Activated CD4-positive, alpha-beta T cell treated with anti-CD3 and anti-CD28 coated beads, Interleukin-2, amount 10 ng/mL, durations not matched to agents 7 days and 5 days (primary cell): Measurements from ENCODE around the gene SYCP2. TPM values are rescaled to one million over a fixed set of nuclear protein-coding genes. Genes with fewer than 3 reads are reported as not detected.
"Not testable (repeated sequence)": the region's sequence is repeated elsewhere in the genome, so short reads cannot be mapped to it uniquely, and the experiment has no call there.

Experiments used
- CTCF ChIA-PET: fragments of 350-600 bp; sonication (Branson Sonifier 250); formaldehyde crosslinking; loops from one replicate; lab custom pipeline; 2021; ENCODE audit warnings: antibody characterized with exemption; lab: Charles Lee
- POLR2A ChIA-PET: fragments of 350-600 bp; sonication (Branson Sonifier 250); formaldehyde crosslinking; loops from one replicate; lab custom pipeline; 2021; ENCODE audit warnings: antibody characterized with exemption; lab: Charles Lee
- DNase-seq: peaks from one replicate; pipeline ENCODE4 v3.0.0-alpha.2; 2020
- H3K27ac Mint-ChIP-seq: one replicate; pipeline ENCODE4 v1.8.0; 2021; ENCODE audit warnings: mild to moderate bottlenecking, moderate library complexity, mixed read lengths
- H3K27me3 Mint-ChIP-seq: one replicate; pipeline ENCODE4 v1.8.0; 2021; ENCODE audit warnings: mixed read lengths
- H3K36me3 Mint-ChIP-seq: one replicate; pipeline ENCODE4 v1.8.0; 2021; ENCODE audit warnings: low read depth, mixed read lengths
- H3K4me1 Mint-ChIP-seq: one replicate; pipeline ENCODE4 v1.8.0; 2021; ENCODE audit warnings: mixed read lengths
- H3K4me3 Mint-ChIP-seq: one replicate; pipeline ENCODE4 v1.8.0; 2021; ENCODE audit warnings: mild to moderate bottlenecking, moderate library complexity, mixed read lengths
- H3K9me3 Mint-ChIP-seq: one replicate; pipeline ENCODE4 v1.8.0; 2021; ENCODE audit warnings: mixed read lengths
- total RNA-seq, 2 experiments: library from RNA; stranded (reverse); gene quantifications; one replicate each; pipeline ENCODE4 v1.2.3, GENCODE V29; 2021

Gene SYCP2
- total RNA-seq, 2 experiments from 2014 or later, result 7.6 to 9.1 TPM

DNA sequence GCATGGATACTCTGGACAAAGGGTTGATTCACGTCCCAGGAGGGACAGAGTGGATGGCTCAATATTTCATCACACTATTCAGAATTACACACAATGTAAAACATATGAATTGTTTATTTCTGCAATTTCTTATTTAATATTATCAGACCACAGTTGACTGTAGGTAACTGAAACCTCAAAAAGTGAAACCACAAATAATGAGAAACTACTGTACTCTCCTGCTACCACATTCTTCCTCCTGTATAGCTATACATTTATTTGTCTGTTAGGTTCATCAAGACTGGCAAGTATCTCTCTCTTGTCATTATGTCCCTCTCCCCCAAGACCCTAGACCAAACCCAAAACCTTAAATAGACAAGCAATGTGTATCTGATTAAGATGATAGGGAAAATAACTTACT, 60.0 kb downstream of the SYCP2 start:
- Mint-ChIP-seq H3K4me3 (no peak overlapping the region), H3K9me3 (no peaks in the 10 kb centered on the region), H3K27ac (no peak overlapping the region), H3K4me1 (peaks cover 2% of the 10 kb centered on the region), H3K36me3 (no peaks in the 10 kb centered on the region), H3K27me3 (no peaks in the 10 kb centered on the region)
- ChIA-PET CTCF (no interaction called here), POLR2A (no interaction called here)
- no peak for DNase-seq

DNA sequence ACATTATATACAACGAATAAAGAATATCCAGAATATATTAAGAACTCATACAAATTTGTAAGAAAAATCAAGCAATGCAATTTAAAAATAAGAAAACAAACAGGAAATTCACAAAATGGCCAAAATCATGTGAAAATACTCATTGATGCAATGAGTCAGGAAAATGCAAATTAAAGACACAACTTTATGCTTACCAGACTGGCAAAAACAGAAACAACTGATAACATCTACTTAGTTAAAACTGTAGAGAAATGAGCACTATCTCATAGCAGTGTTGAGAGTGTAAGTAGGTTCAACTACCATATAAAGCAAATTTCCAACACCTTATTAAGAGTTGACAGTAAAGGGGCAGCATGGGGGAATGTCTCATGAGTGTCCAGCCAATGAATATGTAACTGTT, 62.3 kb downstream of the SYCP2 start:
- peaks cover 2% of the 10 kb centered on the region for H3K4me1 Mint-ChIP-seq
- peaks cover 3% of the 10 kb centered on the region for H3K27me3 Mint-ChIP-seq
- no peak overlapping the region for H3K4me3 Mint-ChIP-seq
- no peak overlapping the region for H3K27ac Mint-ChIP-seq
- no peak for DNase-seq
- H3K9me3 Mint-ChIP-seq, result no peaks in the 10 kb centered on the region
- POLR2A ChIA-PET, result no interaction called here
- CTCF ChIA-PET, result no interaction called here
- H3K36me3 Mint-ChIP-seq, result no peaks in the 10 kb centered on the region

DNA sequence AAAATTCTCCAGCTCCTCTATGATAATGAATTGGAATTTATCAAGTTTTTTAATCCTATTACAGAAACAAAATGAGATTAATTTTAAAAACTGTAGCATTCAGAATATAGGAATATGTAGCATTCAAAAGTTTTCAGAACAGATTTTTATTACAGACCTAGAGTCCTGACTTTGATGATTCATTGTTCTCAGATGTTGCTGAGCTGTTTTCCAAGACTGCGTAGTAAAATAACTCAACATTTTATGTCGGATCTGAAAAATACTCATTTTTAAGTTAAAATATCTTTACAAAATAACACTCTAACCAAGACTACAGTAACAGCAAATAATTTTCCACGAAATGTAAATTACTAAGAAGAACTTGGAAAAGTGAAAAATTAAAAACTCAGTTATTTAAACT, 67.1 kb downstream of the SYCP2 start:
- ChIA-PET POLR2A (no interaction called here), CTCF (interaction anchor here (1.0 kb wide), 1 partner anchor 67 kb away, joined by 3 read pairs; the partner anchor contains the start of gene SYCP2)
- no peak overlapping the region for H3K27ac Mint-ChIP-seq
- H3K9me3 Mint-ChIP-seq, result no peaks in the 10 kb centered on the region
- H3K4me1 Mint-ChIP-seq, result no peaks in the 10 kb centered on the region
- H3K4me3 Mint-ChIP-seq, result no peak overlapping the region
- H3K27me3 Mint-ChIP-seq, result peaks cover 5% of the 10 kb centered on the region
- H3K36me3 Mint-ChIP-seq, result no peaks in the 10 kb centered on the region
- no peak for DNase-seq

DNA sequence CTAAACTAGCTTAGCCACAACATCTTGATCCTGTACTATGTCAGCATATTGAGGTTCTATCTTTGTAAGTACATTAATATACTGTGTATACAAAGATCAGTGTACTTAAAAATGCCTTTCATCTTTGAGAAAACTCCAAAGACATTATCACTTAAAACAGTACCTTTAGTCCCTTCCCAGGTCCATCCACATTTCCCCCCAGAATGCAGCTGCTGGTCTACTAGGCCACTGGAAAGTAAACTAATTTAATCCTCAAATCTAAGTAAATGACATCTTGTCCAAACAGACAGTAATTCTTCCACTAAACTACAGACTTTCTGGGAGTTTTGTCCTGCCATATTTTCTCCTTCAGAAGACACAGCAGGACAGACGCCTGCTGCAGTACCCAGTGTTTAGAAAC, 68.7 kb downstream of the SYCP2 start:
- H3K4me1 Mint-ChIP-seq, result no peaks in the 10 kb centered on the region
- CTCF ChIA-PET, result no interaction called here

DNA sequence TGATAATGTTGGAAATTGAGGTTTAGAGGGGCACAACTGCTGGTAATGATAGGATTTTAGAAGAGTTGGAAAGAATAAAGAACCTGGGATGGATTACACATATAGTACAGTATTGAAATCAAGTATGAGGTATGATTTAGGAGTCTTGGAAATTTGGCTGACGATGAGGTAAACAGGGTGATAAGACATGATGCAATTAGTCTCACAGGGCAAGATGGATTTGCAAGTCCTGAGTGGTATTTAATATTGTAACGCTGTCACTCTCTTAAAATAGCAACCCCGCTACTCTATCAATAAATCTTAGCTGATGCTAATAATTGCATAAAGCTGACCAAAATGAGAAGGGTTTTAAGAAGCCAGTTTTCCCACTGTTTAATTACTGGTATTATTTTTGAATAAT, 70.4 kb downstream of the SYCP2 start:
- no peaks in the 10 kb centered on the region for H3K9me3 Mint-ChIP-seq
- no peaks in the 10 kb centered on the region for H3K4me1 Mint-ChIP-seq
- CTCF ChIA-PET, result no interaction called here

More for the DNA sequence above, 68.7 kb downstream of the SYCP2 start:
- Mint-ChIP-seq H3K27ac (no peak overlapping the region), H3K27me3 (peaks cover 5% of the 10 kb centered on the region), H3K36me3 (no peaks in the 10 kb centered on the region), H3K4me3 (no peak overlapping the region), H3K9me3 (no peaks in the 10 kb centered on the region)
- POLR2A ChIA-PET, result no interaction called here
- no peak for DNase-seq

DNA sequence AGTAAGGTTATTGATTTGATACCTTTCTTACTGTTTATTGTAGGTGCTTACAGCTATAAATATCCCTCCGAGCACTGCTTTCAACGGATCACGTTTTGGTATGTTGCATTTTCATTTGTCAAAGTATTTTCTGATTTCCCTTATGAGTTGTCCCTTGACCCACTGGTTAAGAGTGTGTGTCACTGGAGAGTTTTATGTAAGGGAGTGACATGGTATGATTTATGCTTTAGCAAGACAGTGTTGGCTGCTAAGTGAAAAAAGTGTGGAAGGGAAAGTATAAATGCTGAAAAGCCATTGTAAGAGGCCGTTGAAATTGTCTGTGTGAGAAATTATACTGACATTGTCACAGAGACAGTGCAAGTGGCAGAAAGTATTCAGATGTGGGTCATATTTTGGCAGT, 72.0 kb downstream of the SYCP2 start:
- peaks cover 2% of the 10 kb centered on the region for H3K27me3 Mint-ChIP-seq
- H3K36me3 Mint-ChIP-seq, result no peaks in the 10 kb centered on the region
- no peaks in the 10 kb centered on the region for H3K4me1 Mint-ChIP-seq
- H3K4me3 Mint-ChIP-seq, result no peak overlapping the region
- no peak overlapping the region for H3K27ac Mint-ChIP-seq
- POLR2A ChIA-PET, result no interaction called here
- CTCF ChIA-PET, result no interaction called here
- no peak for DNase-seq
- no peaks in the 10 kb centered on the region for H3K9me3 Mint-ChIP-seq

More for the DNA sequence above, 70.4 kb downstream of the SYCP2 start:
- Mint-ChIP-seq H3K4me3 (no peak overlapping the region), H3K36me3 (no peaks in the 10 kb centered on the region), H3K27me3 (peaks cover 5% of the 10 kb centered on the region), H3K27ac (no peak overlapping the region)
- DNase-seq, result no peak
- POLR2A ChIA-PET, result no interaction called here

DNA sequence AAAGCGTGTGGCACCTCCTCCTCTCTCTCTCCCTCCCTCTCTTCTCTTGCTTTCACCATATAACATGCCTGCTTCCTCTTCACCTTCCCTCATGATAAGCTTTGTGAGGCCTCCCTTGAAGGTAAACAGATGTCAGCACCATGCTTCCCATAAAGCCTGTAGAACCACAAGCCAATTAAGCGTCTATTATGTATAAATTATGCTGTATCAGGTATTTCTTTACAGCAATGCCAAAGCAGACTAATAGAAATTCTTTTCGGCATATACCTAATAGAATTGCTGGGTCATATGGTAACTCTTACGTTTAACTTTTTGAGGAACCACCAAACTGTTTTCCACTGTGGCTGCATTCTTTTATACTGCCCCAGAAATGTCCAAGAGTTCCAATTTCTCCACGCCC, 75.0 kb downstream of the SYCP2 start:
- Mint-ChIP-seq H3K9me3 (no peaks in the 10 kb centered on the region), H3K4me1 (no peaks in the 10 kb centered on the region), H3K27me3 (no peaks in the 10 kb centered on the region), H3K27ac (no peak overlapping the region), H3K4me3 (no peak overlapping the region), H3K36me3 (no peaks in the 10 kb centered on the region)
- POLR2A ChIA-PET, result no interaction called here
- CTCF ChIA-PET, result no interaction called here
- no peak for DNase-seq

DNA sequence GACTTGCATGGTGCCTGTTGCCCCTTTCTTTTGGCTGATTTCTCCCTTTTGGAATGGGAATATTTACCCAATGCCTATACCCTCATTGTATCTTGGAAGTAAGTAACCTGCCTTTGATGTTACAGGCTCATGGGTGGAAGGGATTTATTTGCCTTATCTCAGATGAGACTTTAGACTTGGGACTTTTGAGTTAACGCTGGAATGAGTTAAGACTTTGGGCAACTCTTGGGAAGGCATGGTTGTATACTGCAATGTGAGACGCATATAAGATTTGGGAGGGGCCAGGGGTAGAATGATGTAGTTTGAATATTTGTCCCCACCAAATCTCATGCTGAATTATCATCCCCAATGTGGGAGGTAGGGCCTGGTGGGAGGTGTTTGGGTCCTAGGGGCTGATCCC, 75.5 kb downstream of the SYCP2 start:
- POLR2A ChIA-PET, result no interaction called here
- Mint-ChIP-seq H3K27me3 (no peaks in the 10 kb centered on the region), H3K4me3 (no peak overlapping the region), H3K27ac (no peak overlapping the region), H3K9me3 (no peaks in the 10 kb centered on the region), H3K4me1 (no peaks in the 10 kb centered on the region), H3K36me3 (no peaks in the 10 kb centered on the region)
- CTCF ChIA-PET, result no interaction called here
- no peak for DNase-seq

DNA sequence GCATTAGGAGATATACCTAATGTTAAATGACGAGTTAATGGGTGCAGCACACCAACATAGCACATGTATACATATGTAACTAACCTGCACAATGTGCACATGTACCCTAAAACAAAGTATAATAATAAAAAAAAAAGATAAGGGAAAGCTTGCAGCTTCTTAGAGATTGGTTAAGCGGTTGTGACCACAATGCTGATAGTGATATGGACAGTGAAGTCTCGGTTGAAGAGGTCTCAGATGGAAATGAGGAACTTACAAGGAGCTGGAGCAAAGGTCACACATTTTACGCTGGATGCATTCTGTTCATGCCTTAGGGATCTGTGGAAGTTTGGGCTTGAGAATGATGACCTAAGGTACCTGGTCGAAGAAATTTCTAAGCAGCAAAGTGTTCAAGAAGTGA, 76.5 kb downstream of the SYCP2 start:
- DNase-seq, H3K27me3 Mint-ChIP-seq, CTCF ChIA-PET, POLR2A ChIA-PET, H3K4me1 Mint-ChIP-seq, H3K9me3 Mint-ChIP-seq, H3K27ac Mint-ChIP-seq, H3K36me3 Mint-ChIP-seq, H3K4me3 Mint-ChIP-seq: not testable (repeated sequence)

DNA sequence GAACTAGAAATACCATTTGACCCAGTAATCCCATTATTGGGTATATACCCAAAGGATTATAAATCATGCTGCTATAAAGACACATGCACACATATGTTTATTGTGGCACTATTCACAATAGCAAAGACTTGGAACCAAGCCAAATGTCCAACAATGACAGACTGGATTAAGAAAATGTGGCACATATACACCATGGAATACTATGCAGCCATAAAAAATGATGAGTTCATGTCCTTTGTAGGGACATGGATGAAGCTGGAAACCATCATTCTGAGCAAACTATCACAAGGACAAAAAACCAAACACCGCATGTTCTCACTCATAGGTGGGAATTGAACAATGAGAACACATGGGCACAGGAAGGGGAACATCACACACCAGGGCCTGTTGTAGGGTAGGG, 76.9 kb downstream of the SYCP2 start:
- H3K4me1 Mint-ChIP-seq, H3K36me3 Mint-ChIP-seq, H3K27ac Mint-ChIP-seq, POLR2A ChIA-PET, H3K4me3 Mint-ChIP-seq, H3K9me3 Mint-ChIP-seq, CTCF ChIA-PET, DNase-seq, H3K27me3 Mint-ChIP-seq: not testable (repeated sequence)

DNA sequence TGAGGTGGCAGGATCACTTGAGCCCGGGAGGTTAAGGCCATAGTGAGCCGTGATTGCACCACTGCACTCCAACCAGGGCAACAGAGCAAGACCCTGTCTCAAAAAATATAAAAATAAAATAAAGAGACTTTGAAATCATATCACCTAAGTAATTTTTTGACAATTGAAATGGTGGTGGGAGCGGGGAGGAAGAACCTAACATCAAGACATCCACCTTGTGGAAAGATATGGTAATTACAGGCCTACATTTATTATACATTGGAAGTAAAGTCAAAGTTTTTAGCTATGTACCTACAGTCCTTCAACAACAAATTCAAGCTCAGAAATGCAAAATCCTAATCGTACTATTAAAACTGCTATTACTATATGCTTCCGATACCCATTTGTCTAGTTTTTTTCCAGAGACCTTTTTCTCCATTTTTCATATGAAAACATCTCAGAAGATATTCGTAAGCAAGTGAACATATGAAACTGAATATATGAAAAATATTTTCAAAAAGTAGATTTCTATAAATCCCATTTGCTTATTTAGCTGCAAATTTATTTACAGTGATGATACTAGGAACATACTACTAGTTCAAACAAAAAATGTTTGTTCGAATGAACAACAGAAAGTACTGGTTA, 83.3 kb downstream of the SYCP2 start:
- peaks cover 2% of the 10 kb centered on the region for H3K27me3 Mint-ChIP-seq
- no peaks in the 10 kb centered on the region for H3K4me1 Mint-ChIP-seq
- H3K4me3 Mint-ChIP-seq, result no peak overlapping the region
- H3K9me3 Mint-ChIP-seq, result no peaks in the 10 kb centered on the region
- ChIA-PET CTCF (no interaction called here), POLR2A (no interaction called here)
- H3K36me3 Mint-ChIP-seq, result no peaks in the 10 kb centered on the region
- no peak for DNase-seq
- H3K27ac Mint-ChIP-seq, result no peak overlapping the region

DNA sequence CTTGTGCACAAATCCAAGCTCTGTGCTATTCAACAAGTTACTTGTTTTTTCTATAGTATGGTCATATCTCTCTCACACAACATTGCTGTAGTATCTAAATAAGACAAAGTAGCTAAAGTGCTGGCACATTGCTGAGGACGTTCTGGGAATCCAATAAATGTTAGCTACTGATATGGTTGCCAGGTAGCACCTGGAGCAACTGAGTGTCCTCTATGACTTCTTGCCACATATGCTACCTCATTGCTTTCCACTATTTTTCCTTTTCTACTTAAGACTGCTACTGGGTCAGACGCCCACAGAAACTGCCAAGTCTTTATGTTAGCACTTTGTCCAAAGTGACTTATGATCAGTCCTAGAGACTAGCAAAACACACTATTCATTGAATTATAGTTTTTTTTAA, 85.3 kb downstream of the SYCP2 start:
- H3K4me3 Mint-ChIP-seq, result no peak overlapping the region
- DNase-seq, result no peak
- ChIA-PET CTCF (no interaction called here), POLR2A (no interaction called here)
- H3K27me3 Mint-ChIP-seq, result peaks cover 6% of the 10 kb centered on the region
- H3K27ac Mint-ChIP-seq, result no peak overlapping the region
- no peaks in the 10 kb centered on the region for H3K9me3 Mint-ChIP-seq
- H3K36me3 Mint-ChIP-seq, result no peaks in the 10 kb centered on the region
- H3K4me1 Mint-ChIP-seq, result no peaks in the 10 kb centered on the region

DNA sequence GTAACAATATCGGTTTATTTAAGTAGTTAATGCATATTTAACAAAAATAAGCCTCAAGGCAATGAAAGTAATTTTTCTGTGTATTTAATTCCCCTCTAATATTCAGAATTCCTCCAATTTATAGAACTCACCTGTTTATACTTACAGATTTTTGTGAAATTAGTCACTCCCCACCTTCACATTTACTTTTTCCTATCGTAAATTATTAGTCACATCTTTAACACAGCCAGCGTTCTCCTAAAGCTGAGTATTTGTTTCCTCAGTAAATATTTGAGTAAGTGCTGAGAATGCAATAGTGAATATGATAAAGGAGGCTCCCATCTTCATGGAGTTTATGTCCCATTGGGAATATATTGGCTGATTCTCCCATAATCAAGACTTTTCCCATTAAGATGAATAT, 88.0 kb downstream of the SYCP2 start:
- no peak for DNase-seq
- Mint-ChIP-seq H3K4me1 (no peaks in the 10 kb centered on the region), H3K27me3 (peaks cover 12% of the 10 kb centered on the region), H3K27ac (no peak overlapping the region), H3K4me3 (no peak overlapping the region), H3K9me3 (no peaks in the 10 kb centered on the region), H3K36me3 (no peaks in the 10 kb centered on the region)
- ChIA-PET POLR2A (no interaction called here), CTCF (no interaction called here)

DNA sequence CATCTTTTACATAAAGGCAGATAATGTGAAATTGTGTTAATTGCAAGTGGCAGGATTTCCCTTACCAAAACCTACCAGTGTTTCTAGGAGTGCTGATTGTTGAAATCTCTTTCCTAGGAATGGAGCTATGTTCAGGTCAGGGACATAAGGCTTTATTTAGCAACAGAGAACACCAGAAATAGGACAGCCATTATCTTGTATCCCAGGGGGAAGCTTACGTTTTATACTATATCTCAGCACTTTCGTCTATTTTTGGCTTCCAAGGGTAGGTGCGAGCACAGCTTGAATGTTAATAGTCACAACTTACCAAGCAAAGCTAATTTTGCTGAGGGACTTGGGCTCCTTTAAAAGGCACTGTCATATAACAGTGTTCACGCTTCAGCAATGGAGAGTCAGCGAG, 94.0 kb downstream of the SYCP2 start:
- Mint-ChIP-seq H3K9me3 (no peaks in the 10 kb centered on the region), H3K36me3 (no peaks in the 10 kb centered on the region)

More for the DNA sequence above, 94.0 kb downstream of the SYCP2 start:
- H3K4me1 Mint-ChIP-seq, result no peaks in the 10 kb centered on the region
- no peak overlapping the region for H3K4me3 Mint-ChIP-seq
- no peak overlapping the region for H3K27ac Mint-ChIP-seq
- H3K27me3 Mint-ChIP-seq, result peaks cover 26% of the 10 kb centered on the region
- POLR2A ChIA-PET, result no interaction called here
- CTCF ChIA-PET, result interaction anchor here (0.6 to 0.9 kb wide), 3 partner anchors 14 to 20 kb away, joined by 3 read pairs; no protein-coding TSS in a partner anchor
- no peak for DNase-seq
